GOT3 (cell line): ENCODE results near the gene COL28A1.
"Not testable (repeated sequence)": the region's sequence is repeated elsewhere in the genome, so short reads cannot be mapped to it uniquely, and the experiment has no call there.

Source experiments
- DNase-seq: peaks from one replicate; lab custom pipeline; 2025; ENCODE audit warnings: mixed read lengths; lab: John Stamatoyannopoulos, UW

Gene COL28A1

DNA sequence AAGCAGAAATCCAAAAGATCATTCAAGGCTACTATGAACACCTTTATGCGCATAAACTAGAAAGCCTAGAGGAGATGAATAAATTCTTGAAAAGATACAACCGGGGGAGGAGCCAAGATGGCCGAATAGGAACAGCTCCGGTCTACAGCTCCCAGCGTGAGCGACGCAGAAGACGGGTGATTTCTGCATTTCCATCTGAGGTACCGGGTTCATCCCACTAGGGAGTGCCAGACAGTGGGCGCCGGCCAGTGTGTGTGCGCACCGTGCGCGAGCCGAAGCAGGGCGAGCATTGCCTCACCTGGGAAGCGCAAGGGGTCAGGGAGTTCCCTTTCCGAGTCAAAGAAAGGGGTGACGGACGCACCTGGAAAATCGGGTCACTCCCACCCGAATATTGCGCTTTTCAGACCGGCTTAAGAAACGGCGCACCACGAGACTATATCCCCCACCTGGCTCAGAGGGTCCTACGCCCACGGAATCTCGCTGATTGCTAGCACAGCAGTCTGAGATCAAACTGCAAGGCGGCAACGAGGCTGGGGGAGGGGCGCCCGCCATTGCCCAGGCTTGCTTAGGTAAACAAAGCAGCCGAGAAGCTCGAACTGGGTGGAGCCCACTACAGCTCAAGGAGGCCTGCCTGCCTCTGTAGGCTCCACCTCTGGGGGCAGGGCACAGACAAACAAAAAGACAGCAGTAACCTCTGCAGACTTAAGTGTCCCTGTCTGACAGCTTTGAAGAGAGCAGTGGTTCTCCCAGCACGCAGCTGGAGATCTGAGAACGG, 70.5 kb downstream of the COL28A1 start:
- DNase-seq: not testable (repeated sequence)

GRCh38 chr7:7454000-7454399, 81.7 kb downstream of the COL28A1 start:
- DNase-seq: no peak

DNA sequence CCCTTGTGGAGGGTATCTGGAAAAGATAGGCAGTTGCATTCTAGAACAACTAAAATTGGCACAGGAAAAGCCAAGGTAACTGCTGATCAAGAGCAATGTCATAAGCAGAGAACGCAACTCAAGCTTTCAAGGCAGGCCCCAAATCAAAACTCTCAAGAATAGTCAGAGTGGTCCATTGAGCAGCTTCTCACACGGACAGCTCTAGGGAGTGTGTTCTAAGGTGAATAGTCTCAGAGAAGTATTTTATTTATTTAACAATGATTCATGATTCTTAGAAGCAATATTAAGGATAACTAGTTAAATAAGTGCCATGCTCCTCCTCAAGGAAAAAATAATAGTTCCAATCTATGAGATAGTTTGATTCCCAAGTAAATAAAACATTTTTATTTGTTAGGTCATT, 83.0 kb downstream of the COL28A1 start:
- no peak for DNase-seq

DNA sequence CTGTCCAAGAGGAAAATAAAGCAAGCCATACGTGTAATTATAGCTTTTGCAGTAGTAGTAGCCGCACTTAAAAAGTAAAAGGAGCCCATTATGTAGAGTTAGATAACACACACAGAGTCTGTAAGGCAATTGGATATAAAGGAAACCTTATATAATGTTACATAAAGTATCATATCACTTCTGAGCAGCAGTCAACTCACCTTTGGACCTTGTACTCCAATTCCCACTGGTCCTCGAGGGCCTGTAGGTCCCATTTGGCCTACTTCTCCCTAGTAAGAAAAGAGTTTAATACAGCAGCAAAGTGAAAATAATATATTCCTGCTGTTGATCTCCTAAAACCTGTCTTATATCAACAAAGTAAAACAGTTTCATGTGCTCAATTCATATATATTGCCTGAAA, 83.6 kb downstream of the COL28A1 start:
- DNase-seq: no peak

DNA sequence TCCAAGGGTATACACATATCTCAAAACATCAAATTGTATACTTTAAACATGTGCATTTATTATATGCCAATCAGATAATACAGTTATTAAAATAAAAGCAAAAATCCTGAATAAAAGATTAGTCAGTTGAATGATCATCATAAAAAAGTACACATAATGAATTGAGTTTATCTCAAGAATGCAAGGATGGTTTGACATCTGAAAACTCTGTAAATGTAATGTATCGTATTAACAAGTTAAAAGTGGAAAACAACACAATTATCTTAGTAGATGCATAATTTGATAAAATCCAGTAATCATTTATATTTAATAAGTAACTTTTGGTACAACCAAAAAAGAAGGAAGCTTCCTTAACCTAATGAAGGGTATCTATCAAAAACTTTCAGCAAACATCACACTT, 86.6 kb downstream of the COL28A1 start:
- no peak for DNase-seq

- DNase-seq: no peak
Measured at GRCh38 chr7:7446616-7447015, 89.1 kb downstream of the COL28A1 start.

- DNase-seq: no peak
Measured at GRCh38 chr7:7443806-7444350, 91.8 kb downstream of the COL28A1 start.

DNA sequence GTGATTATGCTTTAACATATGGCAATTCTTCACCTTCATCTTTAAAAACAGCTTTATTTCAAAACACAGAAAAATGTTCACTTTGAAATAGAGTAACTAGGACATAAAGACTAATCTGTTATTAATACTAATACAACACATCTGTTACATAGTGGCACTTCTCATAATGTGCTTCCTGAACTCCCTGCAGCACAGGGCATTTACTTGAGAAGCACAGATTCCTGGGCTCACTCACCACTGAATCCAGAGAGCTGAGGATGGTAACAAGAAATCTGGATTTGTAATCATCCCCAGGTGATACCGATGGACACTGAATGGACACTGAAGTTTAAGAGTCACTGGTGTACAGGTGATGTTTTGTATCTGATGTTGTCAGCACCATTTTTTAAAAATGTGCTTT, 96.1 kb downstream of the COL28A1 start:
- DNase-seq: no peak

GRCh38 chr7:7438851-7439250, 96.8 kb downstream of the COL28A1 start:
- DNase-seq: peak; percentile 60

GRCh38 chr7:7435978-7436377, 99.7 kb downstream of the COL28A1 start:
- DNase-seq: no peak

- DNase-seq: no peak
Measured at GRCh38 chr7:7434329-7434728, 101.3 kb downstream of the COL28A1 start.

DNA sequence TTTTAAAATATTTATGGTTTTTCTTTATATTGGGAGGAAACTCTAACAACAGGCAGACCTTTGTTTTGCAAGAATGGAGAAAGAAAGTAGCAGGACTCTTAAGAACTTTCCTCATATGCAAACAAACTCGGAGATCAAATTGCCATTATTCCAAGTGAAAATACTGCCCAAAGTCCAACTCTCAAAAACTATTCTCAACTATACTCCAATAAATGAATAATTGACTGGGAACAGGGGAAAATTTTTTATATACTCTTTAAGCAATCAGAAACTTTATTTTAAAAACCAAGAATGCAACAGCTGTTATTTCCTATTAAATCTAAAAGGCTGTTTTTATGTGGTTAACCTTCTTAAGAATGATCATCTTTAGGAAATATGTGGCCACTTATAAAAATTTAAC, 101.9 kb downstream of the COL28A1 start:
- no peak for DNase-seq

DNA sequence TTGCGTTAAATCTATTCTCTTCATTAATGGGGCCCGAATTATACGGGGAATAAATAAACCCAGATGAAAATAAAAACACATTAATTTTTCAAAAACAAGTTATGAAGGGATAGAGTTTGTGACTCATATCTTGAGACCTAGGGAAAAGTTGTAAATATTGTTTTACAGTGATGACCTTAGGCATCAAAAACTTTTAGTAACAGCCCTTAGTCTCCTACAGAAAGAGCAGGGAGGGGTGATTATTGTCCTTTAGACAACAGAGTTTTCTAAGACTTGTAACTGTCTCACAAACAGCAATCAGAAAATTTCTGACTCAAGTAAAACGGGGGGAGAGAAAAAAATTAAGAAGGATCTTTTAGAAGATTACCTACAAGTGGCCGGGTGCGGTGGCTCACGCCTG, 102.7 kb downstream of the COL28A1 start:
- DNase-seq: no peak

- no peak for DNase-seq
Measured at GRCh38 chr7:7428806-7429205, 106.9 kb downstream of the COL28A1 start.

DNA sequence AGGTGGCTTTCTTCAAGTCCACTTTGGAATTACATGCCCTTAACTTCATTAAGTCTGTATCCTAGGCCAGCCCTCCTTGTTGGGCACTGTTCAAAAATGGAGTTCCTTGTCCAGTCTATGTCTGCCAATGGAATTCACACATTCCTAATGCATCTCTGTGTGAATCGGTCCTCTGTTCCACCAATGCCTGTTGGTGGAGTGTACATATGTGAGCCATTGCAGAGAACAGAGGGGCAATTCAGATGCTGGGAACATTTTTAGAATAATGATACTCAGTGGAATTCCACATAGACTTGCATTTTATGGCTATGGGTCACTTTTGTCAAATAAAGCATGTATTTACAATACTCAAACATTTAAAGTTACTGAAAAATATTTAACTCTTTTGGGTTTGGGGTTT, 108.3 kb downstream of the COL28A1 start:
- DNase-seq: no peak

- no peak for DNase-seq
Measured at GRCh38 chr7:7426676-7427075, 109.0 kb downstream of the COL28A1 start.

DNA sequence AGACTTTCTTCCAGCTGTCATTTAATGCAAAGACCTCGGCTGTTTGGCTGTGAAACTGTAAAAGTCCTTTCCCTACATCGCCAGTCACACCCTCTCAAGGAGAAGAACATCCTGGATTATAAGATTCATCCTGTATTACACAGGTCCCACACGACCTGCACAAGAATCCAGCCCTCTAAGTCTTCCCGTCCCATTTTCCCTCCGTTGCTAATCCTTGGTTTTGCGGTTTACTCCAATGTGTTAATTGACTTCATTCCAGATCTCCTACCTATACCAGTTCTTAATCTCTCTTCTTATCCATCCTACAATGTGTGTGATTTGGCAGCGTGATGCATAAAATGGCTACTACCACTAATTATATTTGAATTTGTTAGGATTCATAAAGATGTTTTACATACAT, 110.4 kb downstream of the COL28A1 start:
- DNase-seq: no peak

DNA sequence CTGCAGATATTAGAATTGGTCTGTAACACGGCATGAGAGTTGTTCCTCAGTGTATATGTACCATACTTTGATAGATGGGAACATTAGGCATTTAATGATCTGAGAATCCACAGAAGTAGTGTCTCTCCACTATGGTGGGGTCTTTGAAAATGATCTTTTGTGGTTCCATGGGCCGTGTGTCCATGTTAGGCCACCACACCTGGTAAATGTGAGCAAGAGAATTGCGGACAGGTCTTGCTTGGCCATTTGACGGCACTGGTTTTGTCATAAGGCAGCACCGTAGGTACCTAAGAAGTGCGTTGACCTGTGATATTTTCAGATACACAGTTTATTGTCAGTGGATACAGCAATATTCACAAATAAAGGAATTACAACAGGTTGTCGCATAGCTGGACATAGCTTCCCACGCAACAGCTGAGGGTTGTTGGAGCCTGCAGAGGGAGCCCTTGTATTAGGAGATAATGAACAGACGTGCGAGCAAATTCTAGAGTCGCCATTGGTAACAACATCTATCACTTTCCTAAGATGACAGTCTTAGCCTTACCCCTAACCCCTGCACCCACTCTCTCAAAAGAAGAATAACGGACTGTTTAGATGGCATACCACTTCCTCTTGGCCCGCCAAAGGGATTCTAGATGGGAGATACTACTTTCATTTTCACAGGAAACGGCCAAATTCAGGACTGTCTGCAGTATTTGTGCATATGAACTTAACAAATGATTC, 111.4 kb downstream of the COL28A1 start:
- DNase-seq: no peak

GRCh38 chr7:7422641-7423040, 113.0 kb downstream of the COL28A1 start:
- no peak for DNase-seq

DNA sequence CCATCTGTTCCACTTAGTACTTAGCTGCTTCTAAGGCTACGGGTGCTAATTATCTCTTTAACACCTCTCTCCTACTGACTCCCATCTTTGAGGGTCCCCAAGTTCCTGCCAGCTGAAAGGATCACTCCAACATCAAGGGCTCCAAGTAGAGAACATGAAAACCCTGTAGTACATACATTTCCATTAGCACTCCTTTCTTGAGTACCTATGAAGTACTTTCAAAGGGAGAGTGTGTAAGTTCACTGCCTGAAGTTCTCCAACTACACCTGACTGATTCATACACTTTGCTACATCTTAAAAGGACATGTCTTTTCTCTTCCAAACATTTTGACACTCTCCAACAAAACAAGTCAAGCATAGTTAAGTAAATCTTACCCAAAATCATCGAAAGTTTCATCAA, 113.8 kb downstream of the COL28A1 start:
- no peak for DNase-seq

GRCh38 chr7:7418997-7419396, 116.7 kb downstream of the COL28A1 start:
- DNase-seq: no peak

DNA sequence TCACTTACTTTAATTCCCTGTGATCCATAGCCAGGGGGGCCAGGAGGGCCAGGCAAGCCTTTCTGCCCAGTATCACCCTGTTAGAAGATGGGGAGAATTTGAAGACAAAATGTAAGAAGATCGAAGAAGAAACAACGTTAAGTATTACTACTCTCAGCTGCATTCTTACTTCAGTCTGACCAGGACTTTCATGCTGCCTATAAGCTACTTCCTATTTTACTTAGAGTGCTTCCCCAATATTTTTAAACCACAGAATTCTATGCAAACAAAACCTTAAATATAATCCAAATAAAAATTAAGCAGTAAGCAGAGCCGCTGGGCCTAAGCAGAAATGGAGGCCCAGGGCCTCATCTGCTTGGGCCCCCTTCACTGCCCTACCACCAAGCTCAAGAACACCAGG, 117.8 kb downstream of the COL28A1 start:
- no peak for DNase-seq

- no peak for DNase-seq
Measured at GRCh38 chr7:7417414-7417813, 118.3 kb downstream of the COL28A1 start.
